NCI-H1694 treated with DMSO at 0.1 percent for 48 hours (cell line): ENCODE measurements around the gene CLDN2.
"Not testable (repeated sequence)": the region's sequence is repeated elsewhere in the genome, so short reads cannot be mapped to it uniquely, and the experiment has no call there.

Experiments used
- DNase-seq: peaks from one replicate; lab custom pipeline; 2025; lab: John Stamatoyannopoulos, UW

The CLDN2 gene

GRCh38 chrX:106919932-106920452 lies at the start of gene CLDN2:
Gene CLDN2, plus strand, starts transcription at chrX:106920402. Its CDS starts 7,827 bp downstream, at chrX:106928229.
- DNase-seq = no peak

GRCh38 chrX:106872796-106873195 lies 47.4 kb upstream of the CLDN2 start:
- DNase-seq = not testable (repeated sequence)

GRCh38 chrX:106874075-106874474 lies 46.1 kb upstream of the CLDN2 start:
- DNase-seq = peak; percentile 9

- DNase-seq = no peak
Measured at GRCh38 chrX:106875151-106875550, 45.1 kb upstream of the CLDN2 start.

- no peak for DNase-seq
Measured at GRCh38 chrX:106889468-106889867, 30.7 kb upstream of the CLDN2 start.

GRCh38 chrX:106891762-106892460 lies 28.3 kb upstream of the CLDN2 start:
- DNase-seq = no peak

GRCh38 chrX:106894392-106894909 lies 25.8 kb upstream of the CLDN2 start:
- DNase-seq = peak; percentile 38

- DNase-seq = no peak
Measured at GRCh38 chrX:106894978-106895452, 25.2 kb upstream of the CLDN2 start.

- DNase-seq = no peak
Measured at GRCh38 chrX:106897259-106897658, 22.9 kb upstream of the CLDN2 start.

GRCh38 chrX:106898462-106898861 lies 21.7 kb upstream of the CLDN2 start:
- DNase-seq = peak; percentile 40

- DNase-seq = no peak
Measured at GRCh38 chrX:106899276-106899675, 20.9 kb upstream of the CLDN2 start.

GRCh38 chrX:106899841-106900240 lies 20.4 kb upstream of the CLDN2 start:
- no peak for DNase-seq

- DNase-seq = no peak
Measured at GRCh38 chrX:106901341-106901740, 18.9 kb upstream of the CLDN2 start.

- DNase-seq = no peak
Measured at GRCh38 chrX:106901781-106902219, 18.4 kb upstream of the CLDN2 start.

- no peak for DNase-seq
Measured at GRCh38 chrX:106902684-106903083, 17.5 kb upstream of the CLDN2 start.

- no peak for DNase-seq
Measured at GRCh38 chrX:106903291-106903824, 16.8 kb upstream of the CLDN2 start, which contains the start of gene RIPPLY1. Gene RIPPLY1, minus strand, starts transcription at chrX:106903341. Its CDS starts 54 bp downstream, at chrX:106903287.

- no peak for DNase-seq
Measured at GRCh38 chrX:106903856-106904528, 16.2 kb upstream of the CLDN2 start.

- DNase-seq = no peak
Measured at GRCh38 chrX:106905064-106905708, 15.0 kb upstream of the CLDN2 start.

GRCh38 chrX:106906361-106906760 lies 13.8 kb upstream of the CLDN2 start:
- DNase-seq = no peak

GRCh38 chrX:106912864-106913263 lies 7.3 kb upstream of the CLDN2 start:
- DNase-seq = no peak

- DNase-seq = no peak
Measured at GRCh38 chrX:106917830-106918500, 2.2 kb upstream of the CLDN2 start.
